ENCODE measurements around the gene VPS13D. TPM values are rescaled to one million over a fixed set of nuclear protein-coding genes. Genes with fewer than 3 reads are reported as not detected.

Gene VPS13D
- total RNA-seq, 1 experiment from 2014 or later, result 31.6 TPM

- no peaks in the 10 kb centered on the region for H3K79me2 ChIP-seq (ENCODE audit: insufficient read depth, low read length)
- no peak overlapping the region for H3K27ac ChIP-seq (ENCODE audit: low read depth, low read length)
- H3K27me3 ChIP-seq (ENCODE audit: insufficient read depth, low read length), result no peaks in the 10 kb centered on the region
- no peak overlapping the region for H3K4me2 ChIP-seq (ENCODE audit: low read length)
- H3K9me3 ChIP-seq (ENCODE audit: control insufficient read depth in 1 of 2, insufficient read depth in 1 of 2, low read depth in 1 of 2, low read length in 2 of 2), result no peaks in the 10 kb centered on the region
- no peak for DNase-seq (ENCODE audit: low read depth, low spot score)
- no TSS peak for BruUV-seq (replicated peaks)
- no peak for TF ChIP-seq MAX (IDR thresholded peaks at IDR 0.05)
- no peak for TF ChIP-seq REST (IDR thresholded peaks at IDR 0.05; ENCODE audit: low read depth)
- TF ChIP-seq SRF (IDR thresholded peaks at IDR 0.05; ENCODE audit: low read depth), result no peak
- TF ChIP-seq SP1 (IDR thresholded peaks at IDR 0.05; ENCODE audit: low read depth), result no peak
- ChIA-PET RAD21 (ENCODE audit: low non-redundant PET in 1 of 2, low total read pairs in 2 of 2, uncharacterized antibody in 2 of 2, unreplicated experiment in 2 of 2) (no interaction called here), POLR2A (no interaction called here), CTCF (no interaction called here)
- H3K36me3 ChIP-seq (ENCODE audit: control insufficient read depth in 1 of 2, insufficient read depth in 2 of 2, low read length in 2 of 2), result peaks cover 5 to 9% of the 10 kb centered on the region in 2 experiments; a peak in 3 of 4 replicates
- no peaks in the 10 kb centered on the region for H4K20me1 ChIP-seq (ENCODE audit: insufficient read depth)
- ATAC-seq, result no peak
- H3K9ac ChIP-seq (ENCODE audit: low read length), result no peak overlapping the region
- no peaks in the 10 kb centered on the region for H3K9me2 ChIP-seq (ENCODE audit: insufficient read depth)
- intact Hi-C loops (cut with micrococcal nuclease), result no loop called here
- H3K4me1 ChIP-seq (ENCODE audit: control insufficient read depth in 1 of 2, insufficient read depth in 2 of 2, low read length in 2 of 2), result no peaks in the 10 kb centered on the region
- H3K4me3 ChIP-seq (replicated peaks in 1 of 2; ENCODE audit: low read depth in 1 of 2, low read length in 2 of 2), result no peak overlapping the region
- H2AFZ ChIP-seq (ENCODE audit: low read depth, low read length, poor library complexity, severe bottlenecking), result no peak overlapping the region
Measured at GRCh38 chr1:12255913-12256312, 26.1 kb downstream of the VPS13D start.

- POLR2A ChIA-PET, result no interaction called here
- no peak overlapping the region for H3K4me2 ChIP-seq (ENCODE audit: low read length)
- no peaks in the 10 kb centered on the region for H3K9me2 ChIP-seq (ENCODE audit: insufficient read depth)
- DNase-seq (ENCODE audit: low read depth, low spot score) (no peak), ATAC-seq (no peak)
- H3K9ac ChIP-seq (ENCODE audit: low read length), result no peak overlapping the region
- RAD21 ChIA-PET (ENCODE audit: low non-redundant PET in 1 of 2, low total read pairs in 2 of 2, uncharacterized antibody in 2 of 2, unreplicated experiment in 2 of 2), result no interaction called here
- H3K27me3 ChIP-seq (ENCODE audit: insufficient read depth, low read length), result no peaks in the 10 kb centered on the region
- H4K20me1 ChIP-seq (ENCODE audit: insufficient read depth), result no peaks in the 10 kb centered on the region
- BruUV-seq (replicated peaks), result no TSS peak
- peaks cover 15 to 27% of the 10 kb centered on the region in 2 experiments; a peak in 3 of 4 replicates for H3K36me3 ChIP-seq (ENCODE audit: control insufficient read depth in 1 of 2, insufficient read depth in 2 of 2, low read length in 2 of 2)
- CTCF ChIA-PET, result no interaction called here
- H3K4me1 ChIP-seq (ENCODE audit: control insufficient read depth in 1 of 2, insufficient read depth in 2 of 2, low read length in 2 of 2), result no peaks in the 10 kb centered on the region
- TF ChIP-seq ZFX (IDR thresholded peaks at IDR 0.05) (no peak), MAX (IDR thresholded peaks at IDR 0.05) (no peak), JUND (IDR thresholded peaks at IDR 0.05) (no peak), RAD21 (IDR thresholded peaks at IDR 0.05; ENCODE audit: low read depth) (no peak), EZH2 (IDR thresholded peaks at IDR 0.05) (no peak), CBX3 (IDR thresholded peaks at IDR 0.05; ENCODE audit: low read depth) (no peak), TCF7L2 (IDR thresholded peaks at IDR 0.05; ENCODE audit: borderline replicate concordance, extremely low read depth, insufficient read depth, insufficient read length) (no peak), SIN3A (IDR thresholded peaks at IDR 0.05; ENCODE audit: low read depth) (no peak)
- no peaks in the 10 kb centered on the region for H3K79me2 ChIP-seq (ENCODE audit: insufficient read depth, low read length)
- H3K27ac ChIP-seq (ENCODE audit: low read depth, low read length), result no peak overlapping the region
- no peak overlapping the region for H3K4me3 ChIP-seq (replicated peaks in 1 of 2; ENCODE audit: low read depth in 1 of 2, low read length in 2 of 2)
- intact Hi-C loops (cut with micrococcal nuclease), result no loop called here
- no peak overlapping the region for H2AFZ ChIP-seq (ENCODE audit: low read depth, low read length, poor library complexity, severe bottlenecking)
- no peaks in the 10 kb centered on the region for H3K9me3 ChIP-seq (ENCODE audit: control insufficient read depth in 1 of 2, insufficient read depth in 1 of 2, low read depth in 1 of 2, low read length in 2 of 2)
Measured at GRCh38 chr1:12258272-12258671, 28.4 kb downstream of the VPS13D start.

Data from HCT116 (cell line).